WERI-Rb-1 (cell line): ENCODE results near the gene DGKD.

Experiments
- DNase-seq: peaks from one replicate; pipeline ENCODE4 v3.0.0-alpha.2; 2020
- H3K27ac ChIP-seq: fragments of 250-450 bp; sonication (Bioruptor Pico); 2 replicates; pipeline ENCODE4 v1.5.1; 2020; ENCODE audit warnings: mild to moderate bottlenecking, moderate library complexity
- H3K27me3 ChIP-seq: fragments of 250-450 bp; sonication (Bioruptor Pico); 2 replicates; pipeline ENCODE4 v1.5.1; 2021; ENCODE audit warnings: mild to moderate bottlenecking, low read depth, moderate library complexity; ENCODE audit not compliant: insufficient read depth, severe bottlenecking
- H3K36me3 ChIP-seq: fragments of 250-450 bp; sonication (Bioruptor Pico); 2 replicates; pipeline ENCODE4 v1.5.1; 2020; ENCODE audit warnings: mild to moderate bottlenecking, moderate library complexity
- H3K4me3 ChIP-seq: 2 replicates; pipeline ENCODE4 v1.5.1; 2011; ENCODE audit warnings: low read depth, mild to moderate bottlenecking, control low read depth, low read length
- H3K9me3 ChIP-seq: fragments of 250-450 bp; sonication (Bioruptor Pico); 2 replicates; pipeline ENCODE4 v1.5.1; 2021; ENCODE audit warnings: mild to moderate bottlenecking, moderate library complexity; ENCODE audit not compliant: severe bottlenecking
- TF ChIP-seq, protein P1 (sequence below): IDR thresholded peaks from 2 replicates; pipeline ENCODE4 v1.5.1; 2011; ENCODE audit warnings: low read depth, mild to moderate bottlenecking, control low read depth, inconsistent platforms, low read length

The DGKD gene

DNA sequence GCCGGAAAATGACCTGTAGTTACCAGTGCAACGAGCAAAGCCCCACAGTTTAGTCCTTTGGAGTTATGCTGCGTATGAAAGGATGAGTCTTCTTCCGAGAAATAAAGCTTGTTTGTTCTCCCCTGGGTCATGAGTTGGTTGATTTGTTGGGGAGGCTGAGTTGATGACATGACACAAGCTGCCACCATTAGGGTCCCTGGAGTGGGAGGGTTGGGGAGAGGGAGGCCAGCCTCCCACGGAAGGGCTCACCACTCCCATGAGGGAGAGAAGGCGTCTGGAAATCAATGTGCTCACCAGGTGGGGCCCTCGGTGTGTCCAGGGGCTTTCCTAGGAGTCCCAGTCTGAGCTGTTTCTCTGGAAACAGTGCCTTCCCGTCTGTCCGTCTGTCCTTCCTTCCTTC is 7.4 kb upstream of the DGKD start:
- Histone ChIP-seq H3K27me3 (no peaks in the 10 kb centered on the region), H3K4me3 (no peak overlapping the region), H3K27ac (no peak overlapping the region), H3K36me3 (no peaks in the 10 kb centered on the region), H3K9me3 (no peaks in the 10 kb centered on the region)
- no peak for DNase-seq
- TF ChIP-seq, protein P1, sequence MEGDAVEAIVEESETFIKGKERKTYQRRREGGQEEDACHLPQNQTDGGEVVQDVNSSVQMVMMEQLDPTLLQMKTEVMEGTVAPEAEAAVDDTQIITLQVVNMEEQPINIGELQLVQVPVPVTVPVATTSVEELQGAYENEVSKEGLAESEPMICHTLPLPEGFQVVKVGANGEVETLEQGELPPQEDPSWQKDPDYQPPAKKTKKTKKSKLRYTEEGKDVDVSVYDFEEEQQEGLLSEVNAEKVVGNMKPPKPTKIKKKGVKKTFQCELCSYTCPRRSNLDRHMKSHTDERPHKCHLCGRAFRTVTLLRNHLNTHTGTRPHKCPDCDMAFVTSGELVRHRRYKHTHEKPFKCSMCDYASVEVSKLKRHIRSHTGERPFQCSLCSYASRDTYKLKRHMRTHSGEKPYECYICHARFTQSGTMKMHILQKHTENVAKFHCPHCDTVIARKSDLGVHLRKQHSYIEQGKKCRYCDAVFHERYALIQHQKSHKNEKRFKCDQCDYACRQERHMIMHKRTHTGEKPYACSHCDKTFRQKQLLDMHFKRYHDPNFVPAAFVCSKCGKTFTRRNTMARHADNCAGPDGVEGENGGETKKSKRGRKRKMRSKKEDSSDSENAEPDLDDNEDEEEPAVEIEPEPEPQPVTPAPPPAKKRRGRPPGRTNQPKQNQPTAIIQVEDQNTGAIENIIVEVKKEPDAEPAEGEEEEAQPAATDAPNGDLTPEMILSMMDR: no peak

GRCh38 chr2:233349005-233349998 is 5.0 kb upstream of the DGKD start:
- H3K27me3 ChIP-seq: no peaks in the 10 kb centered on the region
- no peak overlapping the region for H3K27ac ChIP-seq
- H3K4me3 ChIP-seq: no peak overlapping the region
- TF ChIP-seq, protein P1: no peak
- no peak for DNase-seq
- H3K36me3 ChIP-seq: no peaks in the 10 kb centered on the region
- H3K9me3 ChIP-seq: peaks cover 2% of the 10 kb centered on the region

DNA sequence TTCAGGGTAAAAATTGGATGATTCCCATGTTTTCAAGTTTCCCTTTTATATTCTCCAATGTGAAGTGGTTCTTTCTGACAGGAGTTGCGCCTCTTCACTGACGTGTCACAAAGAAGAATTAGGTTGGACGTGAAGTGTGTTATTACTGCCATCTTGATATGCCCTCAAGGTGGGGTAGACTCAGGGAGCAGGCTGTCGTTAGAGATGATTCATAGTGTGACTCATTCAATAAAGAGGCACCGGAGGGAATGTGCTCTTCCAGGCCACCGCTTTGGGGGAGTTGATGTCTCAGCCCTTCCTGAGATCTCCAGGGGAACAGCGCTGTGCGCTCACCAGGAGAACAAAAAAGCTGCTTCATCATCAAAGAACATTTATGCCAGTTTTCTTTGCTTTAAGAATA is 3.6 kb upstream of the DGKD start:
- Histone ChIP-seq H3K4me3 (no peak overlapping the region), H3K36me3 (no peaks in the 10 kb centered on the region), H3K27me3 (no peaks in the 10 kb centered on the region), H3K27ac (no peak overlapping the region), H3K9me3 (peaks cover 2% of the 10 kb centered on the region)
- no peak for DNase-seq
- TF ChIP-seq, protein P1: no peak

GRCh38 chr2:233351423-233351822 is 2.9 kb upstream of the DGKD start:
- H3K27ac ChIP-seq: no peak overlapping the region
- no peak overlapping the region for H3K4me3 ChIP-seq
- TF ChIP-seq, protein P1: no peak
- no peaks in the 10 kb centered on the region for H3K27me3 ChIP-seq
- peaks cover 2% of the 10 kb centered on the region for H3K9me3 ChIP-seq
- DNase-seq: no peak
- no peaks in the 10 kb centered on the region for H3K36me3 ChIP-seq

DNA sequence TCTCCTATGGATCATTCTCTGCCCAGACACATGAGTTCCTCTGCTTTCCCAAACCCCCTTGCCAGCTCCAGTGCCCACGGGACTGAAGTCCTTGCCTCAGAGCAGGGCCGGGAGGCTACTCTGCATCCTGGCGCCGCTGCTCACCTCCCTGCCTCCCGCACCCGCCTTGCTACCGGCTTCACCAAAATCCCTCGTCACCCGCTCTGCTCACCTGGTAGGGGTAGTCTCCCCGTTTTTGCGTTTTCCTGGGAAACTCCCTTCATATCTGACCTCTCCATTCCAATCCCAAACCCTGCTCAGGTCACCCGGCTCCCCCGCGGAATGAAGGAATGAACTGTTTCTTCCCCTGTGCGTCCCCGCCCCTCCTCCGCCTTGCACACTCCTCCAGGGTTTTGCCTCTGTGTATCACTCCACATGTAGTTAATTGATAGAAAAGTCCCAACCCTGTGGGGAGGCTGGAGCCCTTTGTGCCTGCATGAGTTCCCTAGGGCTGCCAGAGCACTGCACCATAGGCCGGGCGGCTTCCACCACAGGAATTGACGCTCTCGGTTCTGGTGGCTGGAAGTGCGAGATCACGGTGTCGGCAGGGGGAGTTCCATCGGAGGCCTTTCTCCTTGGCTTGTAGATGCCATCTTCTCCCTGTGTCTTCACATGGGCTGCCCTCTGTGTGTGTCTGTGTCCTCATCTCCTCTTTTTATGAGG is 2.0 kb upstream of the DGKD start:
- TF ChIP-seq, protein P1: no peak
- DNase-seq: no peak
- Histone ChIP-seq H3K27me3 (no peaks in the 10 kb centered on the region), H3K4me3 (no peak overlapping the region), H3K36me3 (no peaks in the 10 kb centered on the region; the same call in 1 of the 2 replicates), H3K9me3 (peaks cover 2% of the 10 kb centered on the region), H3K27ac (no peak overlapping the region)
